HCEC 1CT (cell line): ENCODE results near the gene ZNF519.
"Not testable (repeated sequence)": the region's sequence is repeated elsewhere in the genome, so short reads cannot be mapped to it uniquely, and the experiment has no call there.

Experiments
- DNase-seq: peaks from one replicate; pipeline ENCODE4 v3.0.0-alpha.2; 2017

The ZNF519 gene

GRCh38 chr18:14132271-14132700 is at the start of gene ZNF519:
Gene ZNF519 (minus strand): TSS chr18:14132435. CDS start chr18:14132277, 158 bp downstream.
- peak; percentile 93 for DNase-seq

DNA sequence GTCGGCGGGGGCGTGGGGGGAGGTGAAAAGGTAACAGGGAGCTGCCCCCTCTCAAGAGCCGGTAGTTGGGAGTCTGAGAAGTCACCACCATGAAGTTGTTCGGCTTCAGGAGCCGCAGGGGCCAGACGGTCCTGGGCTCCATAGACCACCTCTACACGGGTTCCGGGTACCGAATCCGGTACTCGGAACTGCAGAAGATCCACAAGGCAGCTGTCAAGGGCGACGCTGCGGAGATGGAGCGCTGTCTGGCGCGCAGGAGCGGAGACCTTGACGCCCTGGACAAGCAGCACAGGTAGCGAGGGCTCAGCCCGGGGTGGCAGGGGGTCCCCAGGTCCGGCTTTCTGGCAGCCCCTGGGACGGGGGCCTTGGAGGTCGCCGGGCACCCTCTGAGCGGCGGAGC is 47.1 kb upstream of the ZNF519 start:
- no peak for DNase-seq

DNA sequence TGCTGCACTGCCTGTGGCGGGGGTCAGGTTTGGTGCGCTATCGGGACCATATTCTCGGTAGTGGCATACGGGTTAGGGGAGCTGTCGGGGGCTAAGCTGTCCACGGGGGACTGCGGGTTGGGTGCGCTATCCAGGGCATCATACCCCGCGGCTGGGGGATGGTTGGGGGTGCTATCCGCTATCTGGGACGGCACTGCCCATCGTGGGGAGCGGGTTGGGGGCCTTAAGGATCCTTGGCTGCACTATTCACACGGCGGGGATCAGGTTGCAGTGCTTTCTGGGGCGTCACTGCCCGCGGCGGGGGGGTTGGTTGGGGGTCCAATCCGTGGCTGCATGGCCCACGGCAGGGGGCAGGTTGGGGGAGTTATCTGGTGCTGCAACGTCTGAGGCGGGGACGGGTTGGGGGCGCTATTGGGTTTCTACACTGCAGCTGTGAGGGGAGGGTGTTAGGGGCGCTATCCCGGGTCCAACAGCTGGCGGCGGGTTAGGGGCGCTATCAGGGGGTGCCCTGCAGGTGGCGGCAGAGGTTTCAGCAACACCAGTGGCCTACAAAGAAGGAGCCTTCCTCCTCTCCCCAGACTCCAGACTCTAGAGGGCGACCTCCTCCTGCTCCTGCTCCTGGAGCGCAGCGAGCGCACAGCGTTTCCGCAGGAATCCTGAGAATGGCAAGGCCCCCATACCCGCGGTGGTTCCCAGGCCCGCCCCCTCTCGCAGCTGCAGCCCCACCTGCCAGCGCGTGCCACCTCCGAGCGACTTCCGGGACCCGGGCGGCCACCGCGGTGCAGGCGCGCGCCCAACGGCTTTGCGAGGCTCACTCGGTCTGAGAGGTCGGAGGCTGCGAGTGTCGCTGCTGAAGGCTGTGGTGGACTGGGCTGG is 46.3 kb upstream of the ZNF519 start:
- DNase-seq: not testable (repeated sequence)

DNA sequence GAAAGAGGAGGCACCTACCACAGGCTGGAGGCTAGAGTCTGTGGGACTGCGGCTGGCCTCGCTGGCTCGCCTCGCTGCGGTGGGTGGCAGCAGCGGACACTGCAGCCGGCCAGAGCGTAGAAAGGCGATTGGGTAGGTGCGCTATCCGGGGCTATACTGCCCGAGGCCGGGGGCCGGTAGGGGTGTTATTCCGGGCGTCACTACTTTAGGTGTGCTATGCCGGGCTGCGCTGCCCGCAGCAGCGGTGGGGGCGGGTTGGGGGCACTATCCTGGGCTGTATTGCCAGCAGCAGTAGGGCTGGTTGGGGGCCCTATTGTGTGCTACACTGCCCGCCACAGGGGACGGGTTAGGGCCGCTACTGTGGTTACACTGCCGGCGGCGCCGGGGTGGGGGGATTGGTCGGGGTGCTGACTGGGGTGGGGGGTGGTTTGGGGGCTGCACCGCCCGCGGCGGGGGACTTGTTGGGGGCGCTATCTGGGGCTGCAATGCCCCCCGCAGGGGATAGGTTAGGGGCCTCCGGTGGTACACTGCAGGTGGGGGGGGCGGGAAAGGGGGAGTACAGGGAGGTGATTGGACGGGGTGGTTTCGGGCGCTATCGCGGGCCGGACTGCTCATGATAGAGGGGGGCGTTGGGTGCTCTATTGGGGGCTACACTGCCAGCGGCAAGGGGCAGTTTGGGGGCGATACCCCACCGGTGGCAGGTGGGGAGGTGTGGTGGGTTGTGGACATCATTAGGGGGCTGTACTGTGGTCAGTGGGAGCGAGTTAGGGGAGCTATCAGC is 45.5 kb upstream of the ZNF519 start:
- not testable (repeated sequence) for DNase-seq

DNA sequence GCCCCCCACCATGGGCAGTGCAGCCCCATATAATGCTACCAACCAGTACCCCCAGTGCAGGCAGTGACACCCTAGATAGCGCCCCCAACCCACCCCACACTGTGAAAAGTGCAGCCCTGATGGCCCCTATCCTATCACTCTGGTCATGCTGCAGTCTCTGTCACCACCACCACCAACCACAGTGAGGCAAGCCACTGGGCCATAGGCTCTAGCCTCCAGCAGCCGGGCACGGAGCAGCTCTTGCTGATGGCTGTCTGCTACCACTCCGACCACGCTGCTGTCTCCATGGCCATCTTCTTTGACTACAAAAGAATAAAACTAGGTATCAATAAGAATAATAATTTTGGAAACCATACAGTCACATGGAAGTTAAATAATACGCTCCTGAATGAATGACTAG is 43.2 kb upstream of the ZNF519 start:
- DNase-seq: not testable (repeated sequence)

DNA sequence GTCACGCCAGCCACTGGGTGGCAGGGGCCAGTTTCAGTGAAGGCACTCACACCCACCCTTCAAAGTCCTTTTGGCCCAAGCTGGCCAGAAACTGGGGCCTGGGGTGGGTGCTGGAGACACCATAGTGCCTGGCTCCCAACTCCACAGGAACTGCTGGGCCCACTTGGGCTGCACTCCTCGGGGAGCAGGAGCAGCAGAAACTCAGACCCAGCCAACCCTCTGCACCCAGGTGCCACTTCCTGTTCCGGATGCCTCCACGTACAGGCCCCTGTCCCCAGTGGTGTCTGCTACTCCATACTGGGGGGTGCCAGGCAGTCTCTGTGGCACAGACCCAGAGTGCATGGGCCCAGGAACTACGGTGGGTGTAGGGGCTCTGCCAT is 42.5 kb upstream of the ZNF519 start:
- DNase-seq: no peak

- DNase-seq: not testable (repeated sequence)
Observed at GRCh38 chr18:14174002-14174705, 41.9 kb upstream of the ZNF519 start.

DNA sequence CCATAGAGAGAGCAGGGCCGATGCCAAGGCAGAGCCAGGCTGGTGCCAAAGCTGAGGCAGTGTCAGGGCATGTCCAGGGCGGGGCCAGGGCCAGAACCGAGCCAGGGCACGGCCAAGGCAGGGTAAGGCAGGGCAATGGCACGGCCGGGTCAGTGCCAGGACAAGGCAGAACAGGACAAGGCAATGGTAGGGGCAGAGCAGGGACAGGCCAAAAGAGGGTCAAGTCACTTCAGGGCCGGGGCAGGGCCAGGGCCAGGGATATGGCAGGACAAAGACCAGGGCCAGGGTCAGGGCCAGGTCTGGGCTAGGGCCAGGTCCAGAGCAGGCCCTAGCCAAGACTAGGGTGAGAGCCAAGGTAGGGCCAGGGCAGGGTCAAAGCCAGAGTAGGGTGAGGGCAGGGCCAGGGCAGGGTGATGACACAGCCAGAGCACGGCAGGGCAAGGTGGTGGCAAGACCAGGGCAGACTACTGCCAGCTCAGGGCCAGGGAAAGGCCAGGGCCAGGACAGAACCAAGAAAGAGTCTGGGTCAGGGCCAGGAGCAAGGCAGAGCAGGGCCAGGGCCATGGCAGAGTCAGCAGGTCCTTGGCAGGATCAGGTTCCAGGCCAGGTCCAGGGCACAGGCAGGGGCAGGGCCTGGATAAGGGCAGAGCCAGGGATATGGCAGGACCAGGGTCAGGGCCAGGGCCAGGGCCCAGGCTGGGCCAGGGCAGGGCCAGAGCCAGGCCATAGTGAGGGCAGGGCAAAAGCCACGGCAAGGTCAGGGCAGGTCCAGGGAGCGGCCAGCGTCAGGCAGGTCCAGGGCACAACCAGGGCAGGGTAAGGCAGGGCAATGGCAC is 41.1 kb upstream of the ZNF519 start:
- not testable (repeated sequence) for DNase-seq

GRCh38 chr18:14172142-14173115 is 40.2 kb upstream of the ZNF519 start:
- not testable (repeated sequence) for DNase-seq

GRCh38 chr18:14171301-14172141 is 39.3 kb upstream of the ZNF519 start:
- not testable (repeated sequence) for DNase-seq

- not testable (repeated sequence) for DNase-seq
Observed at GRCh38 chr18:14170367-14171036, 38.3 kb upstream of the ZNF519 start.

DNA sequence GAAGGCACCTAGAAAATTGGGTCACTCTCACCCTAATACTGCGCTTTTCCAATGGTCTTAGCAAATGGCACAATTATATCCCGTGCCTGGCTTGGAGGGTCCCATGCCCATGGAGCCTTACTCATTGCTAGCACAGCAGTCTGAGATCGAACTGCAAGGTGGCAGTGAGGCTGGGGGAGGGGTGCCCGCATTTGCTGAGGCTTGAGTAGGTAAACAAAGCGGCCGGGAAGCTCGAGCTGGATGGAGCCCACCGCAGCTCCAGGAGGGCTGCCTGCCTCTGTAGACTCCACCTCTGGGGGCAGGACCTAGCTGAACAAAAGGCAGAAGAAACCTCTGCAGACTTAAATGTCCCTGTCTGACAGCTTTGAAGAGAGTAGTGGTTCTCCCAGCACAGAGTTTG is 30.7 kb upstream of the ZNF519 start:
- not testable (repeated sequence) for DNase-seq

DNA sequence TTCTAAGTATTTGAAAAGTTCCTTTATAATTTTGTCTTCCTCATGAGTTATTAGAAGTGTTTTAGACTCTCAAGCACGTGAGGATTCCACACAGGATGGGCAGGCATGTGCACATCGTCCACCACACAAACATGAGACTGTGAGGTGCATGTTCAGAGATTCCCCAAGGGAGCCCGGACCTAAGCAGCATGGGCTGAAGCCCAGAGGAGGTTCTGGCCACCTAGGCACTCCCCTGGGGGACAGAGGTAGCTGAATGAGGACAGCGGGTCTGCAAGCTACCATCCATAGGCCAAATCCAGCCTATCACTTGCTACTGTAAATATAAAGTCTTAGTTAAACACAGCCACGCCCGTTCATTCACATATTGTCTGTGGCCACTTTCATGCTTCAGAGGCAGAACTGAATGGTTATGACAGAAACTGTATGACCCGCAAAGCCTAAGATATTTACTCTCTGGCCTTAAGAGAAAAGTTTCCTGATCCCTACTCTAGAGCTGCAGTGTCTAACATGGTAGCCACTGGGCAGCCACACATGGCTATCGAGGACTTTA is 19.4 kb upstream of the ZNF519 start:
- not testable (repeated sequence) for DNase-seq

DNA sequence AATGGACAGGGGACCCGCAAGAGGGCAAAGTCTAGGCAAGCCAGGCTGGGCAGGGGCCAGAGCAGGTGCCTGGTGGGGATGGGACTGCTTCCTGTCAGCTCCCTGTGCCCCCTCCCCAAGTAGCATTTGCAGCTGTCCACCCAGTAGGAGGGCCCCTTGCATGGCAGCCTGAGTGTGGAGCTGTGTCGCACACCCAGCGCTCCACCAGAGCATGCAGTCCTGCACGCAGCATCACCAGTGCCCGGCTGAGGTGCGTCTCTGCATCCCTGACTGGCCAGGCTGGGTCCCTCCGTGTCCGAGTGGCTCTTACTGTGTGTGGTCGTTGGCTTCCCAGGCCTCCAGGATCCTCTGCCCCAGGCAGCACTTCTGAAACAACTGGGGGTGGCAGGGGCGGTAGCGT is 18.5 kb upstream of the ZNF519 start:
- DNase-seq: not testable (repeated sequence)

- not testable (repeated sequence) for DNase-seq
Observed at GRCh38 chr18:14149916-14150420, 17.7 kb upstream of the ZNF519 start.

DNA sequence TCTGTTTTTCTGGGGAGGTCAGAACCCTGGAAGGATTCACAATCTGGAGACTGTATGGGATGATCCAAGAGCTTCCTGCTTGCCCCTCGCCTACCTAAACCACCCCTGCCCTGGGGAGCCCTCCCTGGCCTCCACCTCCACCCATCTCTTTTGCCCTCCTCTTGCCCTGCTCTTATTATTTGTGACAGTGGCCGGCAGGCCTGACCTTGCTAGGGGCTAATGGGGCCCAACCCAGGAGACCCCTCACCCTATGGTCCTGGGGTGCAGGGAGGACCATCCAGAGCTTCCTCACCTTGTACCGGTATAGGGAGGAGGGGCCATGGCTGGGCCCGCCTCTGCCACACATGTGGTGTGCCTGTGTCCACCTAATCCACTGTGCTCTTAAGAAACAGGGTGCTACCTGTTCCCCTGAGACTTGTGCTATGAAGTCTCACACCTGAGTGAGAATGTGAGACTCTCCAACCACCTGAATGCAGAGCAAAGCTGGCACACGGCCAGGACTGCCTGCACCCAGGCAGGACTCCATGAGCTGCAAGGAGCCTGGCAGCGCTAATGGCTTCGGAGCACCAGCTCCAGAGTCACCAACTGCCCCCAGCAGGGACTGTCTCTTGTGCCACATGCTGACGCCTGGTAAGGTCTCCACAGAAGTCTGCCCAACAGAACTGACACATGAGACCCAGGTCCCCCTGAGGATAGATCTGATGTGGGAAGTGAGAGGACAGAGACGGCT is 17.1 kb upstream of the ZNF519 start:
- DNase-seq: not testable (repeated sequence)

- not testable (repeated sequence) for DNase-seq
Observed at GRCh38 chr18:14147935-14148865, 16.0 kb upstream of the ZNF519 start.
